GM19240 (cell line): Measurements from ENCODE around the gene HSPG2.

ENCODE experiments used
- DNase-seq: peaks from one replicate; pipeline ENCODE4 v3.0.0; 2011; ENCODE audit warnings: low spot score; ENCODE audit not compliant: insufficient read length

HSPG2 gene

GRCh38 chr1:21899267-21899810, 37.8 kb downstream of the HSPG2 start:
- DNase-seq: no peak

GRCh38 chr1:21898326-21899200, 38.5 kb downstream of the HSPG2 start:
- DNase-seq: no peak

GRCh38 chr1:21897844-21898243, 39.3 kb downstream of the HSPG2 start:
- DNase-seq: no peak

GRCh38 chr1:21896652-21897532, 40.2 kb downstream of the HSPG2 start:
- DNase-seq: no peak

GRCh38 chr1:21896026-21896425, 41.1 kb downstream of the HSPG2 start:
- DNase-seq: no peak

GRCh38 chr1:21894034-21894881, 42.9 kb downstream of the HSPG2 start:
- DNase-seq: no peak

- DNase-seq: no peak
These were observed 43.9 kb downstream of the HSPG2 start for GRCh38 chr1:21893046-21893805.

GRCh38 chr1:21891621-21892479, 45.3 kb downstream of the HSPG2 start:
- no peak for DNase-seq

GRCh38 chr1:21891081-21891480, 46.0 kb downstream of the HSPG2 start:
- no peak for DNase-seq

GRCh38 chr1:21888500-21888899, 48.6 kb downstream of the HSPG2 start:
- no peak for DNase-seq

GRCh38 chr1:21887796-21888195, 49.3 kb downstream of the HSPG2 start:
- DNase-seq: no peak

GRCh38 chr1:21887216-21887736, 49.8 kb downstream of the HSPG2 start:
- no peak for DNase-seq

GRCh38 chr1:21886486-21887215, 50.5 kb downstream of the HSPG2 start:
- DNase-seq: no peak

- DNase-seq: no peak
These were observed 51.7 kb downstream of the HSPG2 start for GRCh38 chr1:21885236-21886037.

- DNase-seq: no peak
These were observed 52.5 kb downstream of the HSPG2 start for GRCh38 chr1:21884456-21885235.

GRCh38 chr1:21882721-21883415, 54.2 kb downstream of the HSPG2 start:
- DNase-seq: no peak
